H1 (cell line): ENCODE data around the gene E2F8. TPM values are rescaled to one million over a fixed set of nuclear protein-coding genes. Genes with fewer than 3 reads are reported as not detected.

ENCODE experiments used
- CTCF ChIA-PET: fragments of 300-600 bp; sonication (Branson Sonifier 250); formaldehyde crosslinking; loops from one replicate; lab custom pipeline; 2021; ENCODE audit not compliant: partially characterized antibody; lab: Charles Lee
- POLR2A ChIA-PET: fragments of 300-600 bp; sonication (Branson Sonifier 250); formaldehyde crosslinking; loops from one replicate; lab custom pipeline; 2021; ENCODE audit warnings: inconsistent platforms; ENCODE audit not compliant: partially characterized antibody; lab: Charles Lee
- DNase-seq, 2 experiments: peaks; one replicate each; pipeline versions ENCODE4 v3.0.0 to v3.0.0-alpha.2; 2010 to 2022; ENCODE audit warnings: low spot score in 2 of 2, low read depth in 1 of 2, mixed read lengths in 1 of 2
- FAIRE-seq: peaks from 2 replicates; lab custom pipeline; 2011; peaks lifted over from hg19 to GRCh38; lab: Jason Lieb, UNC
- H2AFZ ChIP-seq: 2 replicates; pipeline ENCODE4 v1.8.1; 2012; ENCODE audit warnings: low read length, inconsistent platforms
- H2AK5ac ChIP-seq: 2 replicates; pipeline ENCODE4 v1.6.1; 2013; ENCODE audit warnings: low read depth, low read length
- H2BK120ac ChIP-seq: replicated peaks from 2 replicates; pipeline ENCODE3; 2013; ENCODE audit warnings: low read depth, low read length, inconsistent platforms
- H2BK12ac ChIP-seq: 2 replicates; pipeline ENCODE4 v1.6.1; 2013; ENCODE audit warnings: low read depth, low read length
- H2BK15ac ChIP-seq: 2 replicates; pipeline ENCODE4 v1.6.1; 2013; ENCODE audit warnings: low read length
- H2BK20ac ChIP-seq: 2 replicates; pipeline ENCODE4 v1.6.1; 2013; ENCODE audit warnings: low read length
- H2BK5ac ChIP-seq: 2 replicates; pipeline ENCODE4 v1.6.1; 2013; ENCODE audit warnings: low read depth, low read length
- H3K14ac ChIP-seq: 2 replicates; pipeline ENCODE4 v1.6.1; 2013; ENCODE audit warnings: inconsistent platforms; ENCODE audit not compliant: insufficient read length
- H3K18ac ChIP-seq: 2 replicates; pipeline ENCODE4 v1.6.1; 2013; ENCODE audit warnings: low read length; ENCODE audit errors: extremely low read depth
- H3K23ac ChIP-seq: 2 replicates; pipeline ENCODE4 v1.6.1; 2013; ENCODE audit warnings: inconsistent platforms; ENCODE audit not compliant: insufficient read length
- H3K23me2 ChIP-seq: 2 replicates; pipeline ENCODE4 v1.6.1; 2013; ENCODE audit warnings: low read depth, low read length
- H3K27ac ChIP-seq: 2 replicates; pipeline ENCODE4 v1.6.1; 2011; ENCODE audit warnings: low read depth, low read length, inconsistent platforms
- H3K27me3 ChIP-seq, 4 experiments: replicated peaks in 1 of 4; 1 replicate in 1 of 4; 2 replicates in 3 of 4; pipeline versions ENCODE4 v1.6.1 to v1.8.1; 2011 to 2013; ENCODE audit warnings: low read length in 3 of 4, mild to moderate bottlenecking in 3 of 4, inconsistent platforms in 2 of 4, mixed read lengths in 2 of 4, moderate library complexity in 1 of 4; ENCODE audit not compliant: control insufficient read depth in 3 of 4, insufficient read depth in 3 of 4; ENCODE audit errors: extremely low read depth in 1 of 4
- H3K36me3 ChIP-seq, 4 experiments: 2 replicates each; pipeline versions ENCODE4 v1.6.1 to v1.8.1; 2011 to 2013; ENCODE audit warnings: mild to moderate bottlenecking in 4 of 4, low read length in 3 of 4, moderate library complexity in 2 of 4, control low read depth in 1 of 4, inconsistent platforms in 1 of 4; ENCODE audit not compliant: insufficient read depth in 4 of 4, control insufficient read depth in 2 of 4
- H3K4ac ChIP-seq: replicated peaks from 2 replicates; pipeline ENCODE3; 2013; ENCODE audit warnings: low read length, low read depth, mixed read lengths, inconsistent platforms; ENCODE audit not compliant: insufficient read length
- H3K4me1 ChIP-seq, 4 experiments: replicated peaks in 1 of 4; 1 replicate in 1 of 4; 2 replicates in 3 of 4; pipeline versions ENCODE4 v1.6.1 to v1.8.1; 2011 to 2013; ENCODE audit warnings: low read length in 3 of 4, inconsistent platforms in 2 of 4, mixed read lengths in 1 of 4; ENCODE audit not compliant: insufficient read depth in 4 of 4, control insufficient read depth in 3 of 4
- H3K4me2 ChIP-seq, 2 experiments: 2 replicates each; pipeline versions ENCODE4 v1.6.1 to v1.8.1; 2011 to 2013; ENCODE audit warnings: low read depth in 2 of 2, low read length in 2 of 2, control low read depth in 1 of 2, inconsistent platforms in 1 of 2, mild to moderate bottlenecking in 1 of 2; ENCODE audit not compliant: insufficient read depth in 1 of 2
- H3K4me3 ChIP-seq, 4 experiments: fragments of 200-600, 300-600 bp in 1 of 4; sonication (generic), shearing (Covaris generic), sonication (Bioruptor Twin) in 1 of 4; 2 replicates each; pipeline versions ENCODE4 v1.5.1 to v1.8.1; 2011 to 2016; ENCODE audit warnings: low read length in 4 of 4, low read depth in 3 of 4, control low read depth in 2 of 4, inconsistent platforms in 2 of 4, mild to moderate bottlenecking in 2 of 4, mixed read lengths in 1 of 4, moderate library complexity in 1 of 4; ENCODE audit not compliant: insufficient read depth in 2 of 4; ENCODE audit errors: extremely low read depth in 1 of 4
- H3K56ac ChIP-seq: replicated peaks from 2 replicates; pipeline ENCODE3; 2013; ENCODE audit warnings: low read depth, mild to moderate bottlenecking, mixed read lengths, low read length, inconsistent platforms; ENCODE audit not compliant: insufficient read length
- H3K79me1 ChIP-seq: 2 replicates; pipeline ENCODE4 v1.6.1; 2013; ENCODE audit warnings: low read depth, low read length, control low read depth
- H3K79me2 ChIP-seq, 2 experiments: 2 replicates each; pipeline versions ENCODE4 v1.6.1 to v1.8.1; 2012 to 2013; ENCODE audit warnings: low read length in 2 of 2, mild to moderate bottlenecking in 2 of 2, inconsistent platforms in 1 of 2; ENCODE audit not compliant: insufficient read depth in 2 of 2, control insufficient read depth in 1 of 2
- H3K9ac ChIP-seq, 4 experiments: replicated peaks in 1 of 4; 1 replicate in 1 of 4; 2 replicates in 3 of 4; pipeline versions ENCODE4 v1.6.1 to v1.8.1; 2011 to 2013; ENCODE audit warnings: low read depth in 3 of 4, low read length in 3 of 4, control low read depth in 2 of 4, mild to moderate bottlenecking in 2 of 4, moderate library complexity in 2 of 4, inconsistent platforms in 1 of 4; ENCODE audit errors: extremely low read depth in 1 of 4
- H3K9me3 ChIP-seq, 2 experiments: 2 replicates each; pipeline versions ENCODE4 v1.6.1 to v1.8.1; 2012 to 2013; ENCODE audit warnings: mild to moderate bottlenecking in 2 of 2, moderate library complexity in 2 of 2, control low read depth in 1 of 2, inconsistent platforms in 1 of 2, low read depth in 1 of 2, low read length in 1 of 2, mixed read lengths in 1 of 2; ENCODE audit not compliant: insufficient read depth in 2 of 2
- H4K20me1 ChIP-seq, 2 experiments: replicated peaks in 1 of 2; 2 replicates each; pipeline versions ENCODE3 to v1.8.1; 2011 to 2013; ENCODE audit warnings: inconsistent platforms in 2 of 2, low read length in 2 of 2, mild to moderate bottlenecking in 1 of 2; ENCODE audit not compliant: insufficient read depth in 2 of 2, control insufficient read depth in 1 of 2
- H4K5ac ChIP-seq: 2 replicates; pipeline ENCODE4 v1.6.1; 2013; ENCODE audit warnings: low read length, low read depth, mixed read lengths, inconsistent platforms; ENCODE audit not compliant: insufficient read length
- H4K8ac ChIP-seq: 2 replicates; pipeline ENCODE4 v1.8.0; 2013; ENCODE audit warnings: mild to moderate bottlenecking, moderate library complexity, low read length, inconsistent platforms; ENCODE audit not compliant: insufficient read depth; ENCODE audit errors: extremely low read depth
- H4K91ac ChIP-seq: replicated peaks from 2 replicates; pipeline ENCODE3; 2013; ENCODE audit warnings: low read length, mixed read lengths, inconsistent platforms; ENCODE audit not compliant: insufficient read length
- ATF3 ChIP-seq: IDR thresholded peaks from 2 replicates; pipeline ENCODE4 v1.6.1; 2011; ENCODE audit warnings: low read depth, mild to moderate bottlenecking, low read length; ENCODE audit not compliant: insufficient read depth
- HDAC6 ChIP-seq: IDR thresholded peaks from one replicate; pipeline ENCODE4 v1.7.1; 2012; ENCODE audit warnings: low read depth, mild to moderate bottlenecking, inconsistent platforms, low read length, moderate library complexity
- KDM4A ChIP-seq: IDR thresholded peaks from one replicate; pipeline ENCODE4 v1.7.1; 2012; ENCODE audit warnings: low read depth, mild to moderate bottlenecking, moderate library complexity, low read length, inconsistent platforms; ENCODE audit not compliant: severe bottlenecking
- NRF1 ChIP-seq: IDR thresholded peaks from 2 replicates; pipeline ENCODE4 v1.6.1; 2011; ENCODE audit warnings: mild to moderate bottlenecking, low read depth, low read length, improper control_type of control experiment
- SIN3A ChIP-seq, 2 experiments: IDR thresholded peaks in 1 of 2; conservative IDR thresholded peaks in 1 of 2; 2 replicates each; pipeline ENCODE4 v1.6.1; 2011 to 2012; ENCODE audit warnings: low read length in 2 of 2, improper control_type of control experiment in 1 of 2, low read depth in 1 of 2, mild to moderate bottlenecking in 1 of 2
- SIRT6 ChIP-seq: IDR thresholded peaks from one replicate; pipeline ENCODE4 v1.7.1; 2012; ENCODE audit warnings: low read length, inconsistent platforms
- TAF1 ChIP-seq: IDR thresholded peaks from 2 replicates; pipeline ENCODE4 v1.6.1; 2011; ENCODE audit warnings: mild to moderate bottlenecking, low read depth, low read length
- WGBS, 2 experiments: shearing (Covaris generic) in 1 of 2; methylation state at CpG; one replicate each; pipeline versions ENCODE4 v1.1.6 to v1.1.7; 2013 to 2015; ENCODE audit warnings: low lambda C conversion rate in 2 of 2, mixed read lengths in 2 of 2, inconsistent platforms in 1 of 2, low coverage in 1 of 2, missing lambda C conversion rate in 1 of 2; ENCODE audit not compliant: insufficient replicate concordance in 2 of 2, insufficient coverage in 1 of 2, insufficient read length in 1 of 2; ENCODE audit errors: extremely low coverage in 1 of 2, missing lambda C conversion rate in 1 of 2; 5-methylcytosine and 5-hydroxymethylcytosine counted together
- polyA plus RNA-seq, 7 experiments: library from polyadenylated mRNA; depleted of rRNA in 3 of 7; stranded (reverse) in 5 of 7; unstranded in 2 of 7; fragments of >200 nt in 5 of 7; fragments of 200-250 nt in 2 of 7; gene quantifications; 1 replicate in 5 of 7; 2 replicates in 1 of 7; 4 replicates in 1 of 7; pipeline versions ENCODE4 v1.2.1 to v1.2.3, GENCODE V29; 2011 to 2013; ENCODE audit warnings: missing spikeins in 2 of 7, mixed read lengths in 2 of 7
- total RNA-seq: library from RNA; stranded (reverse); fragmentation: NEBNext Ultra II Directional; extraction: Animal tissue kit (Norgen Biotek cat#: 25700); gene quantifications from 2 replicates; pipeline ENCODE4 v1.2.1, GENCODE V29; 2021
- TF ChIP-seq, protein P1 (sequence below), 3 experiments: IDR thresholded peaks; 1 replicate in 2 of 3; 2 replicates in 1 of 3; pipeline versions ENCODE4 v1.5.1 to v1.6.1; 2011; ENCODE audit warnings: low read length in 3 of 3, mild to moderate bottlenecking in 3 of 3, inconsistent platforms in 2 of 3, low read depth in 1 of 3, moderate library complexity in 1 of 3; ENCODE audit not compliant: insufficient read depth in 1 of 3; ENCODE audit errors: control extremely low read depth in 1 of 3

The E2F8 gene
- total and polyA plus RNA-seq, 2 of the 8 experiments (the other 6 are each of a cell fraction or from before 2014, with no cell fraction given), result 5.4 to 11.4 TPM

GRCh38 chr11:19191530-19192169 lies 49.1 kb downstream of the E2F8 start:
- no peak overlapping the region for H2AK5ac ChIP-seq
- H4K8ac ChIP-seq, result no peak overlapping the region
- ChIA-PET POLR2A (interaction anchor here (1.3 kb wide), 1 partner anchor 14 kb away, joined by 4 read pairs; no protein-coding TSS in a partner anchor), CTCF (interaction anchor here (1.0 to 1.3 kb wide), 3 partner anchors 29 to 70 kb away, joined by 3 to 4 read pairs (median 3); no protein-coding TSS in a partner anchor)
- no peak overlapping the region for H3K4me3 ChIP-seq
- H2AFZ ChIP-seq, result no peak overlapping the region
- no peak overlapping the region for H3K4me2 ChIP-seq
- no peaks in the 10 kb centered on the region for H3K36me3 ChIP-seq
- no peaks in the 10 kb centered on the region; a peak in 1 of 7 replicates for H3K27me3 ChIP-seq
- H4K5ac ChIP-seq, result no peak overlapping the region
- H3K14ac ChIP-seq, result no peak overlapping the region
- no peak for DNase-seq
- no peaks in the 10 kb centered on the region for H3K79me1 ChIP-seq
- H2BK12ac ChIP-seq, result no peak overlapping the region
- no peaks in the 10 kb centered on the region for H3K23me2 ChIP-seq
- H3K4me1 ChIP-seq, result peaks cover 0 to 1% (median 0%) of the 10 kb centered on the region in 4 experiments; a peak in 2 of 7 replicates
- no peak for FAIRE-seq
- H3K23ac ChIP-seq, result no peak overlapping the region
- H4K20me1 ChIP-seq, result no peaks in the 10 kb centered on the region
- H3K9me3 ChIP-seq, result no peaks in the 10 kb centered on the region
- H4K91ac ChIP-seq, result no peak overlapping the region
- no peak overlapping the region for H2BK5ac ChIP-seq
- no peak overlapping the region for H3K4ac ChIP-seq
- no peak overlapping the region for H2BK120ac ChIP-seq
- no peak overlapping the region for H3K9ac ChIP-seq
- H3K56ac ChIP-seq, result no peak overlapping the region
- H3K27ac ChIP-seq, result no peak overlapping the region
- TF ChIP-seq HDAC6 (no peak), SIN3A (conservative IDR thresholded peaks at IDR 0.05 in 1 of 2, IDR thresholded peaks at IDR 0.05 in 1 of 2; ENCODE audit: low read depth in 1 of 2, low read length in 2 of 2) (no peak), ATF3 (no peak), TAF1 (no peak), SIRT6 (no peak), NRF1 (no peak), KDM4A (no peak)
- TF ChIP-seq, protein P1, sequence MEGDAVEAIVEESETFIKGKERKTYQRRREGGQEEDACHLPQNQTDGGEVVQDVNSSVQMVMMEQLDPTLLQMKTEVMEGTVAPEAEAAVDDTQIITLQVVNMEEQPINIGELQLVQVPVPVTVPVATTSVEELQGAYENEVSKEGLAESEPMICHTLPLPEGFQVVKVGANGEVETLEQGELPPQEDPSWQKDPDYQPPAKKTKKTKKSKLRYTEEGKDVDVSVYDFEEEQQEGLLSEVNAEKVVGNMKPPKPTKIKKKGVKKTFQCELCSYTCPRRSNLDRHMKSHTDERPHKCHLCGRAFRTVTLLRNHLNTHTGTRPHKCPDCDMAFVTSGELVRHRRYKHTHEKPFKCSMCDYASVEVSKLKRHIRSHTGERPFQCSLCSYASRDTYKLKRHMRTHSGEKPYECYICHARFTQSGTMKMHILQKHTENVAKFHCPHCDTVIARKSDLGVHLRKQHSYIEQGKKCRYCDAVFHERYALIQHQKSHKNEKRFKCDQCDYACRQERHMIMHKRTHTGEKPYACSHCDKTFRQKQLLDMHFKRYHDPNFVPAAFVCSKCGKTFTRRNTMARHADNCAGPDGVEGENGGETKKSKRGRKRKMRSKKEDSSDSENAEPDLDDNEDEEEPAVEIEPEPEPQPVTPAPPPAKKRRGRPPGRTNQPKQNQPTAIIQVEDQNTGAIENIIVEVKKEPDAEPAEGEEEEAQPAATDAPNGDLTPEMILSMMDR (IDR thresholded peaks at IDR 0.05; ENCODE audit: control extremely low read depth in 1 of 3, insufficient read depth in 1 of 3, low read depth in 1 of 3, low read length in 3 of 3), result no peak
- H2BK15ac ChIP-seq, result no peak overlapping the region
- H3K18ac ChIP-seq, result no peak overlapping the region
- H2BK20ac ChIP-seq, result no peak overlapping the region
- no peaks in the 10 kb centered on the region for H3K79me2 ChIP-seq
- WGBS, 2 experiments, result 89% methylated on average over 7 of the region's 7 CpGs; no CpG with 5 or more reads in 1 of the 2 experiments
